Activated CD4-positive, alpha-beta T cell treated with anti-CD3 and anti-CD28 coated beads, Interleukin-2, amount 50 U/mL, for 24 hours (primary cell): ENCODE measurements around the gene AIF1L.
"Not testable (repeated sequence)": the region's sequence is repeated elsewhere in the genome, so short reads cannot be mapped to it uniquely, and the experiment has no call there.

ENCODE experiments used
- DNase-seq, 2 donors: peaks; one replicate each; pipeline ENCODE4 v3.0.0-alpha.2; 2020; ENCODE audit warnings: low read depth in 1 of 2, low spot score in 1 of 2

The AIF1L gene

DNA sequence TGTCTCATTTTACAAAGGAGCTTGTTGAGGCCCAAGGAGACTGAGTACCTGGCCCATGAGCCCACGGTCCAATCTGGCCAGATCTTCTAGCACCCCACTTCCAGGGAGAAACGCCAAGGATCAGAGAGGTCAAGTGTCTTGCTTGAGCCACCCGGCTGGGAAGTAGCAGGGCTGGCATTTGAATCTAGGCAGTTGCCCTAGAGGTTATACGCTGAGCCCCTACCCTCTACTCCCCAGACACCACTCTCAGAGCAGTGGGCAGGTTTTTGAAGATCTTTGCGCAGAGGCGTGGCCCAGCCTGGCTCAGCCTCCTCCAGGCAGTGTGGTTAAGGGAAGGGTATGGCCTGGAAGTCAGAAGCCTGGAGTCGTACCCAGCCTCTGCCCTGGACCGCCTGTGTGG, 23.3 kb downstream of the AIF1L start:
- no peak for DNase-seq

DNA sequence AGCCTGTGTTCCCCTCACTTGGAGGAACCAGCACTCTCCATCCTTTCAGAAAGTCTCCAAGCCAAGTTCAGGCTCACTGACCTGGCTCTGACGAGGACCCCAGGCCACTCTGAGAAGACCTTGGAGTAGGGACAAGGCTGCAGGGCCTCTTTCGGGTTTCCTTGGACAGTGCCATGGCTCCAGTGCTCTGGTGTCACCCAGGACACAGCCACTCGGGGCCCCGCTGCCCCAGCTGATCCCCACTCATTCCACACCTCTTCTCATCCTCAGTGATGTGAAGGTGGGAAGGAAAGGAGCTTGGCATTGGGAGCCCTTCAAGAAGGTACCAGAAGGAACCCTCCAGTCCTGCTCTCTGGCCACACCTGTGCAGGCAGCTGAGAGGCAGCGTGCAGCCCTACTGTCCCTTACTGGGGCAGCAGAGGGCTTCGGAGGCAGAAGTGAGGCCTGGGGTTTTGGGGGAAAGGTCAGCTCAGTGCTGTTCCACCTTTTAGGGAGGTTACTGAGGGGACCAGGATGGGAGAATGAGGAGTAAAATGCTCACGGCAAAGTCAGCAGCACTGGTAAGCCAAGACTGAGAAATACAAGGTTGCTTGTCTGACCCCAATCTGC, 24.4 kb downstream of the AIF1L start:
- no peak for DNase-seq

DNA sequence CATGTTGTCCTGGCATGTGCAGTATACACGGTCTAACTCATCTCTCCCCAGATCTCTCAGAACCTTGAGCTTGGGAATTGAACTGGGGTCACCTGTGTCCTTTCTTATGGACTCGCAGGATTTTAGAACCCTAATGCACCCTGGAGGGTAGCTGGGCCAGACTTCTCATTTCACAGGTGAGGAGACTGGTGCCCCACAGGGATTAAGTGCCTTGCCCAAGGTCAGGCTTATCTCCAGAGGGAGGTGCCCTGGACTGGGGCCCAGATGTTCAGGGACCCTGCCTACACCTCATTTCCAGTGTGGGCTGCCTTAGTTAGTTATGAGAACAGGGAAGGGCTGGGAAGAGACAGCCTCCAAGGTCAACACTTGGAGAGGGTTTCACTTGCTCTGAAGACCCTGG, 25.0 kb downstream of the AIF1L start:
- no peak for DNase-seq

GRCh38 chr9:131122158-131122557, 25.8 kb downstream of the AIF1L start:
- DNase-seq = no peak

- peak in 1 of 2 donors; percentile 2 for DNase-seq
Observed at GRCh38 chr9:131125038-131125287, 28.6 kb downstream of the AIF1L start.

DNA sequence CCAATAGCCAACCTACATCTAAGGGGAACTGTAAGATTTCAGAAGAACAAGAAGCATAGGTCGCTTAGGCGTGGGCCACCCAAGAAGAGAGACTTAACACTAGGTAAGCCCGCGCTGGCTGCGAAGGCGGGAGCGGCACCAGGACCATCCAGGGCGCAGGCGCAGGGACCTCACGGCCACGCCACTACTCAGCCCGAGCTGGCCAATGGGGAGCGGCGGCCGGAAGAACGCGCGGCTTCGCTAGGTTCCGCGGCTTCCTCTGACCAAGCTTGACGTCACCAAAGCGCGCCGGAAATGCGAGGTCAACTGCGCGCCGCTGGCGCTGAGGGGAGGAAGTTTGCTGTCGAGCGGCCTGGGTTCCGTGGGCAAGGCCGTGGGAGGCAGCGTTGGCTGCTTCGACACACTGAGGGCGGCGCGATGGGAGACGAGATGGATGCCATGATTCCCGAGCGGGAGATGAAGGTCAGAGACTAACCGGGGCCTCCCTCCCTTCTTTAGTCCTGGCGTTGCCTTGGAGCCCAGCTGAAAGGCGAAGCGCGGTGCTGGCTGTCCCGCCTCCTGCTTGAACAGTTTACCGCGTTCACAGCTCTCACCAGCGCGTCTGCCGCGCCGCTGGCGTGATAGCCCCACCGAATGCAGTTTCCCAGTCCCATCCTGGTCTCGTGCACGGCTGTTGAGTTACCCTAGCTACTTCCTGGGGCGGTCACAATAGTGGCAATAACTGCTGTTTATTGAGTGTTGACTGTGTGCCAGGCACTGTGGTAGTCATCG, 29.1 kb downstream of the AIF1L start, which contains the start of gene NUP214:
Gene NUP214 (plus strand): TSS at position 299 of the 771 bp plus-strand sequence. CDS start 119 bp downstream, at position 418.
- peak; percentile 100 for DNase-seq

GRCh38 chr9:131126059-131126426, 29.7 kb downstream of the AIF1L start:
- no peak for DNase-seq

DNA sequence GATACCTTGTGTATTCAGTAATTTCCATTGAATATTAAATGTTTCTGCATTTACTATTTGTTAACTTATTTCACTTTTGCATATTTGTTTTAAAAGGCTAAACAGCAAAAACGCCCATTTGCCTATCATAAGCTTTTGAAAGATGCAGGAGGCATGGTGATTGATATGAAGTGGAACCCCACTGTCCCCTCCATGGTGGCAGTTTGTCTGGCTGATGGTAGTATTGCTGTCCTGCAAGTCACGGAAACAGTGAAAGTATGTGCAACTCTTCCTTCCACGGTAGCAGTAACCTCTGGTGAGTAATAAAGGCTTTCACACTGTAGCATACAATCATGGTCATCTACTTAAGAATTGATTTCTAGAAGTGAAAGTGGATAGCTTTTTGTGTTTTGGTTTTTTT, 32.9 kb downstream of the AIF1L start:
- no peak for DNase-seq

- DNase-seq = no peak
Observed at GRCh38 chr9:131138676-131139075, 42.3 kb downstream of the AIF1L start.

GRCh38 chr9:131140112-131140511, 43.8 kb downstream of the AIF1L start:
- no peak for DNase-seq

DNA sequence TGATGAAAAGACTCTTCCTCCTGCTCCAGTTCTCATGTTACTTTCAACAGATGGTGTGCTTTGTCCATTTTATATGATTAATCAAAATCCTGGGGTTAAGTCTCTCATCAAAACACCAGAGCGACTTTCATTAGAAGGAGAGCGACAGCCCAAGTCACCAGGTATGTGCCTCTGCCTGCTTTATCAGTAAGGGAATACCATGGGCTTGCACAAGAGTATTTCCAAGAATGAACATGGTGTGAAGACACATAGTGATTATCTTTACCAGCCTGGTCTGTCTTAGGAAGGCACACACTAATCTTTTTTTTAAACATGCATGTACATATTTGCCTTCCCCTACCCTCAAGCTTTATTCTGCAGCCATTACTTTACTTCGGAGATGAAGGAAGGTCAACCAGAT, 44.2 kb downstream of the AIF1L start:
- no peak for DNase-seq

- no peak for DNase-seq
Observed at GRCh38 chr9:131142160-131142559, 45.8 kb downstream of the AIF1L start.

DNA sequence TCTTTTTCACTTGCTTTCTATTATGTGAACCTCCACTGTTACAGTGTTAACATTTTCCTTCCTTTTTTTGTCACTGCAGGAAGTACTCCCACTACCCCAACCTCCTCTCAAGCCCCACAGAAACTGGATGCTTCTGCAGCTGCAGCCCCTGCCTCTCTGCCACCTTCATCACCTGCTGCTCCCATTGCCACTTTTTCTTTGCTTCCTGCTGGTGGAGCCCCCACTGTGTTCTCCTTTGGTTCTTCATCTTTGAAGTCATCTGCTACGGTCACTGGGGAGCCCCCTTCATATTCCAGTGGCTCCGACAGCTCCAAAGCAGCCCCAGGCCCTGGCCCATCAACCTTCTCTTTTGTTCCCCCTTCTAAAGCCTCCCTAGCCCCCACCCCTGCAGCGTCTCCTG, 47.9 kb downstream of the AIF1L start:
- DNase-seq = no peak

- DNase-seq = no peak
Observed at GRCh38 chr9:131145245-131145644, 48.9 kb downstream of the AIF1L start.

GRCh38 chr9:131146186-131146585, 49.9 kb downstream of the AIF1L start:
- no peak for DNase-seq

GRCh38 chr9:131148276-131148675, 51.9 kb downstream of the AIF1L start:
- no peak for DNase-seq

DNA sequence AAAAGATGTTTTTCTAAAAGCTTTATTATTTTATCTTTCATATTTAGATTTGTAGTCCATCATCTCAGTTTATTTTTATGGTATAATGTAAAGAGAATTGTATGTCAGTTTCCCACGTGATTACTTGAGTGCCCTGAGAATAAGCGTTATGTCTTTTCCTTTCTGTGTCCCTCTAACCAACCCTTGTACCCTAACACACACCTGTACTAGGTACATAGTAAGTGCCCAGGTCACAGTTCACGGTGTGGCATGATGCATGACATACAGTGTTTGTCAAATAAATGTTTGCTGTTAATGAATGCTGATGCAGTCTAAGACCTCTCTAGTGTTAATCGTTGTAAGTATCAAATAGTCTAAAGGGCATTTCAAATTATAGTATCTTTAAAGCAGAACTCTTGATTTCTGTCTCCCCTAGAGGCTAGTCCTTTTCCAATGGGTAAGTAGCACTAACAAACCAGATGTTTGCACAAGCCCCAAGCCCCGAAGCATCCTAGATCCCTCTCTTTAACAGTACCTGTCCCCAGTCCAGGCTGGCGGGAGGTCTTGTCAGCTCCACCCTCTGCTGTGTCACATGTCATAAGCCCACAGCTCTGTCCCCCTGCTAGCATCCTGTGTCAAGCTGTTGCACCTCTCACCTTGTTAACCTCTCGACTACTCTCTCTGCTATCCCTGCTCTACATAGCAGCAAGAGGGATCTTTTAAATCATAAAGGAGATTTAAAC, 52.8 kb downstream of the AIF1L start:
- no peak for DNase-seq

- no peak for DNase-seq
Observed at GRCh38 chr9:131149688-131150053, 53.3 kb downstream of the AIF1L start.

GRCh38 chr9:131153595-131153994, 57.3 kb downstream of the AIF1L start:
- no peak for DNase-seq

GRCh38 chr9:131158673-131159072, 62.3 kb downstream of the AIF1L start:
- DNase-seq = not testable (repeated sequence)

GRCh38 chr9:131160416-131161112, 64.2 kb downstream of the AIF1L start:
- DNase-seq = no peak

- no peak for DNase-seq
Observed at GRCh38 chr9:131161585-131161984, 65.3 kb downstream of the AIF1L start.
